Body of pancreas (tissue), 4 donors: Measurements from ENCODE around the gene CCDC57. TPM values are rescaled to one million over a fixed set of nuclear protein-coding genes. Genes with fewer than 3 reads are reported as not detected.

Source experiments
- ATAC-seq: fragments of 150-250 bp; one replicate; pipeline ENCODE4 v1.9.1; 2016
- DNase-seq, 4 donors: peaks; one replicate each; pipeline ENCODE4 v3.0.0-alpha.2; 2019
- H3K27ac ChIP-seq, 4 donors: fragments of 200-600 bp; sonication (generic); 1 replicate in 3 of 4; 2 replicates in 1 of 4; pipeline versions ENCODE4 v1.5.1 to v1.6.1; 2016 to 2019; ENCODE audit warnings: mild to moderate bottlenecking in 1 of 4, mixed read lengths in 1 of 4, moderate library complexity in 1 of 4
- H3K27me3 ChIP-seq, 2 donors: fragments of 200-600 bp; sonication (generic); one replicate each; pipeline ENCODE4 v1.6.0; 2016; ENCODE audit warnings: mild to moderate bottlenecking in 1 of 2
- H3K36me3 ChIP-seq, 2 donors: fragments of 200-600 bp; sonication (generic); replicated peaks in 1 of 2; 2 replicates each; pipeline ENCODE4 v1.5.1; 2016; ENCODE audit warnings: low read depth in 2 of 2; ENCODE audit not compliant: insufficient read depth in 1 of 2
- H3K4me1 ChIP-seq: fragments of 200-600 bp; sonication (generic); one replicate; pipeline ENCODE4 v1.6.0; 2016
- H3K4me3 ChIP-seq, 2 donors: fragments of 200-600 bp; sonication (generic); 1 replicate in 1 of 2; 2 replicates in 1 of 2; pipeline ENCODE4 v1.5.1; 2016 to 2019
- H3K9me3 ChIP-seq, 3 donors: fragments of 200-600 bp; sonication (generic); 1 replicate in 2 of 3; 2 replicates in 1 of 3; pipeline ENCODE4 v1.5.1; 2016
- POLR2A ChIP-seq, 3 donors: fragments of 450-650 bp; IDR thresholded peaks; one replicate each; pipeline ENCODE4 v1.6.1; 2016; ENCODE audit warnings: antibody characterized with exemption in 3 of 3, mild to moderate bottlenecking in 2 of 3
- WGBS, 2 donors: methylation state at CpG; one replicate each; pipeline ENCODE4 v1.1.5; 2017; 5-methylcytosine and 5-hydroxymethylcytosine counted together
- intact Hi-C: fragments of 100-400 bp; cut with DNase I; formaldehyde crosslinking; loops from one replicate; pipeline ENCODE4 v1.15.1; 2023
- total RNA-seq, 2 donors: library from RNA; depleted of rRNA; stranded (reverse); fragments of >200 nt; gene quantifications; one replicate each; pipeline ENCODE4 v1.1.0, GENCODE V29; 2016
- TF ChIP-seq, protein P1 (sequence below), 7 experiments: fragments of 450-650 bp in 4 of 7; fragments of 200-600 bp in 3 of 7; sonication (generic) in 3 of 7; IDR thresholded peaks; one replicate each; pipeline ENCODE4 v1.5.1; 2016 to 2019; ENCODE audit warnings: antibody characterized with exemption in 7 of 7

The CCDC57 gene
- total RNA-seq, 2 donors from 2014 or later, result 24.1 to 60.3 TPM

DNA sequence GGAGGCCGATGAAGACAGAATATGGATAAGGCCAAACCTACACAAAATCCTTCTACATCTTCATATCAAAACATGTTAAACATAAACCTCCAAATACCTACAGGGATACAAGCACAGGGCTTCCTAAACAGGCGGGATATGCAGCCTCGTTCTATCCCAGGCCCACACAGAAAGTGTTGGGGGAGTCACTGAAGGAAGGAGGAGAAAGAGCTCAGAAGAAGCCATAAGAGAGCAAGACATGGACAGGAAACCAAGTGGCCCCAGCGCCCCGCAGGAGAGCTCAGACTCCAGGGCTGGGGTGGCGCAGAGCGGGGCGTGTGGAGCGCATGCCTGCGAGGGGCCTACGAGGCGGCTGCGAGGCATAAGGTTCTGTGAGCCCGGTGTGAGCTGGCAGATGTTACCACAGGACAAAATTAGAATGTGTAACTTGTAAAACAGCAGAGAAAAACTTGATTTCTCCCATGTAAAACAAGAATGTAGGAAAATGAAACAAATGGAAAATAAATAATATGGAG, 103.6 kb downstream of the CCDC57 start:
- no peak for DNase-seq
- no peak for TF ChIP-seq POLR2A (IDR thresholded peaks at IDR 0.05)
- TF ChIP-seq, protein P1, sequence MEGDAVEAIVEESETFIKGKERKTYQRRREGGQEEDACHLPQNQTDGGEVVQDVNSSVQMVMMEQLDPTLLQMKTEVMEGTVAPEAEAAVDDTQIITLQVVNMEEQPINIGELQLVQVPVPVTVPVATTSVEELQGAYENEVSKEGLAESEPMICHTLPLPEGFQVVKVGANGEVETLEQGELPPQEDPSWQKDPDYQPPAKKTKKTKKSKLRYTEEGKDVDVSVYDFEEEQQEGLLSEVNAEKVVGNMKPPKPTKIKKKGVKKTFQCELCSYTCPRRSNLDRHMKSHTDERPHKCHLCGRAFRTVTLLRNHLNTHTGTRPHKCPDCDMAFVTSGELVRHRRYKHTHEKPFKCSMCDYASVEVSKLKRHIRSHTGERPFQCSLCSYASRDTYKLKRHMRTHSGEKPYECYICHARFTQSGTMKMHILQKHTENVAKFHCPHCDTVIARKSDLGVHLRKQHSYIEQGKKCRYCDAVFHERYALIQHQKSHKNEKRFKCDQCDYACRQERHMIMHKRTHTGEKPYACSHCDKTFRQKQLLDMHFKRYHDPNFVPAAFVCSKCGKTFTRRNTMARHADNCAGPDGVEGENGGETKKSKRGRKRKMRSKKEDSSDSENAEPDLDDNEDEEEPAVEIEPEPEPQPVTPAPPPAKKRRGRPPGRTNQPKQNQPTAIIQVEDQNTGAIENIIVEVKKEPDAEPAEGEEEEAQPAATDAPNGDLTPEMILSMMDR (IDR thresholded peaks at IDR 0.05), result no peak
- peaks cover 36% of the 10 kb centered on the region for H3K4me1 ChIP-seq
- H3K4me3 ChIP-seq, result no peak overlapping the region
- no peak for ATAC-seq
- no peak overlapping the region for H3K27ac ChIP-seq
- H3K9me3 ChIP-seq, result no peaks in the 10 kb centered on the region
- intact Hi-C loops, result no loop called here
- no peaks in the 10 kb centered on the region for H3K27me3 ChIP-seq
- WGBS, 2 donors, result 90 to 95% methylated on average over 14 of the region's 14 CpGs
- H3K36me3 ChIP-seq, result no peaks in the 10 kb centered on the region

DNA sequence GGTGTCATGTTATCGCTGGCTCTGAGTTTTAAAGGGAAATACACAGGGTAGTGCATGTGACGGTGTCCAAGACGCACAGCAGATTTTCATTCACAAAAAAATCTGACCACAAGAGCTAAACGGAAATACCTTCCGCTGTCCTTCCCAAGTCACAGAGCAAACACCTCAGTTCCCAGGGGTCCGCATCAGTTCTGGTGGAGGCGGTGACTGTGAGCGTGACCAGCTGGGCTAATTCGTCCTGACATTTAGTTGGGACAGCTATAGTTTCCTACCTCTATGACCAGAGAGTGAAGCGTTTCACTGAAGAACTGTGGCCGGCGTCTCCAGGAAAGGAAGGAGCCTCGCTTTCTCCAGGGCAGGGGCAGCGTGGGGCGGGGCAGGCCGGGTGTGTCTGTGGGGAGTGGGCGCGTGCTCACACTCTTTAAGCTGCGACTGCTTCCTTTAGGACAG, 104.1 kb downstream of the CCDC57 start:
- DNase-seq, result no peak

DNA sequence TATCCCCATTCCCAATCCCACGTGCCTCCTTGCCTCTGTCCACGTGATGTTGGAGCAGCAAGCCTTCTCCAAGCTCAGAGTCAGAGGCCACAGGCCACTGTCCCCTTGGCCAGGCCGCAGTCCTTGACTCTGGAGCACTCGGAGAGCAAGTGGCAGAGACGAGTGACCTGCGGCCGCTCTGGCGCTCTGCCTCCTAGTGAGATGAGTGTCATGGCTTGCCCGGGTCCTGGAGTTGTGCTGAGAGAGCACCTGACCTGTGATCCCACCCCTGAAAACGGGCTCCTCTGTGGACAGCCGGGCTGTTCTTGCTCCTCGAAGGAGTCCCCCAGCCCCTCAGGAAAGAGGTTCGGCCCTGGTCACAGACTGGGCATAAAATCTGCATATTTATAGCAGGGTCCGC, 104.6 kb downstream of the CCDC57 start:
- peaks cover 44% of the 10 kb centered on the region for H3K4me1 ChIP-seq
- ATAC-seq, result no peak
- intact Hi-C loops, result no loop called here

More for the DNA sequence above, 104.1 kb downstream of the CCDC57 start:
- WGBS, 2 donors, result 84 to 87% methylated on average over 15 to 19 of the region's 19 CpGs
- H3K4me3 ChIP-seq, result no peak overlapping the region
- no peak overlapping the region for H3K27ac ChIP-seq
- no peaks in the 10 kb centered on the region for H3K9me3 ChIP-seq
- peaks cover 41% of the 10 kb centered on the region for H3K4me1 ChIP-seq
- no peak for ATAC-seq
- no peaks in the 10 kb centered on the region for H3K27me3 ChIP-seq
- no peaks in the 10 kb centered on the region for H3K36me3 ChIP-seq
- no peak for TF ChIP-seq POLR2A (IDR thresholded peaks at IDR 0.05)
- TF ChIP-seq, protein P1 (IDR thresholded peaks at IDR 0.05), result no peak
- intact Hi-C loops, result no loop called here

DNA sequence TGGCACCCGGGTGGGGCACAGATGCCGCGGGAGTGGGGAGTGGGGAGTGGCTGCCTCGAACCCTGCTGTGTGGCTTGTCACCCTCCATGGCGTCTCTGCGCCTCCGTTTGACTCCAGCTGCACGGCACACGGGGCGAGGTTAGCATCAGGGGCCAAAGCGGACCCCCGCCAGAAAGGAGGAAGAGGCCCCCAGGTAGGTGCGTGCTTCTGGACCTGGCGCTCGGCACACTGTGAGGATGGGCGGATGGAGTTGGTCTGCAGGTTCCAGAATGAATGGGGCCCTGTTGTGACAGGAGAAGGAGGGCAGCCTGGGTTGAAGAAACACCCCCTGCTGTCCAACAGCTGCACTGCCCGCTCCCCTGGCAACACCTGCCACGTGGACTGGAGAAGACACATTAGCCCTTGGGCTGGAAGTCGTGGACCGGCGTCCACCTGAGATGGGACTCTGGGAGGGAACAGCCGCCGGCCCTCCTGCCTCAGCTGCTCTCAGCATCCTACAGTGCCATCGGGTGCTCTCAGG, 105.2 kb downstream of the CCDC57 start:
- DNase-seq (peak in 1 of 4 donors; percentile 34), ATAC-seq (no peak)
- peaks cover 50% of the 10 kb centered on the region for H3K4me1 ChIP-seq
- intact Hi-C loops, result no loop called here
- no peaks in the 10 kb centered on the region for H3K27me3 ChIP-seq
- no peaks in the 10 kb centered on the region for H3K36me3 ChIP-seq
- H3K27ac ChIP-seq, result peak overlapping the region in 1 of 4 donors; percentile 74
- WGBS, 2 donors, result 82 to 91% methylated on average over 12 to 24 of the region's 24 CpGs
- H3K9me3 ChIP-seq, result no peaks in the 10 kb centered on the region
- TF ChIP-seq, protein P1 (IDR thresholded peaks at IDR 0.05), result peak in 2 of 7 experiments; percentile 16 to 17
- TF ChIP-seq POLR2A (IDR thresholded peaks at IDR 0.05), result no peak
- no peak overlapping the region for H3K4me3 ChIP-seq

More for the DNA sequence above, 104.6 kb downstream of the CCDC57 start:
- H3K36me3 ChIP-seq, result no peaks in the 10 kb centered on the region
- WGBS, 2 donors, result 88 to 91% methylated on average over 5 to 14 of the region's 14 CpGs
- no peak for DNase-seq
- no peak overlapping the region for H3K27ac ChIP-seq
- no peaks in the 10 kb centered on the region for H3K27me3 ChIP-seq
- H3K9me3 ChIP-seq, result no peaks in the 10 kb centered on the region
- no peak for TF ChIP-seq POLR2A (IDR thresholded peaks at IDR 0.05)
- TF ChIP-seq, protein P1 (IDR thresholded peaks at IDR 0.05), result no peak
- H3K4me3 ChIP-seq, result no peak overlapping the region
